Endothelial cell of umbilical vein (primary cell): Measurements from ENCODE around the gene PLA2G4B.

Experiments used
- CTCF ChIP-seq, 2 donors: IDR thresholded peaks; 1 replicate in 1 of 2; 2 replicates in 1 of 2; pipeline ENCODE4 v1.5.1; 2011; ENCODE audit warnings: low read length in 2 of 2, mild to moderate bottlenecking in 2 of 2, moderate library complexity in 2 of 2, control low read depth in 1 of 2, inconsistent platforms in 1 of 2, low read depth in 1 of 2; ENCODE audit not compliant: insufficient read depth in 1 of 2; ENCODE audit errors: extremely low read depth in 1 of 2
- EZH2 ChIP-seq: IDR thresholded peaks from 2 replicates; pipeline ENCODE4 v1.6.1; 2012; ENCODE audit warnings: borderline replicate concordance, low read depth, mild to moderate bottlenecking, moderate library complexity, low read length, inconsistent platforms; ENCODE audit not compliant: severe bottlenecking
- MAX ChIP-seq: IDR thresholded peaks from 2 replicates; pipeline ENCODE4 v1.6.1; 2011; ENCODE audit not compliant: insufficient read depth, insufficient read length
- POLR2A ChIP-seq: IDR thresholded peaks from 2 replicates; pipeline ENCODE4 v1.6.1; 2012; ENCODE audit warnings: low read depth, mild to moderate bottlenecking, control low read depth, low read length
- POLR2AphosphoS5 ChIP-seq: IDR thresholded peaks from 2 replicates; pipeline ENCODE4 v1.6.1; 2012; ENCODE audit warnings: low read depth, mild to moderate bottlenecking, control low read depth, low read length, moderate library complexity; ENCODE audit not compliant: insufficient read depth

- no peak for TF ChIP-seq POLR2A
- TF ChIP-seq MAX, result no peak
- TF ChIP-seq POLR2AphosphoS5, result no peak
- TF ChIP-seq CTCF (IDR thresholded peaks at IDR 0.05; ENCODE audit: extremely low read depth in 1 of 2, insufficient read depth in 1 of 2, low read depth in 1 of 2, low read length in 2 of 2), result no peak
- no peak for TF ChIP-seq EZH2
Observed at GRCh38 chr15:41804916-41805666, 33.6 kb upstream of the PLA2G4B start.
